SK-N-SH (cell line): ENCODE measurements around the gene GALNT18.

Source experiments
- CHD2 ChIP-seq: fragments of 150-350 bp; IDR thresholded peaks from 2 replicates; pipeline ENCODE4 v1.6.1; 2018; ENCODE audit warnings: low read length; ENCODE audit not compliant: partially characterized antibody
- EZH2phosphoT487 ChIP-seq: fragments of 200-600 bp; sonication (generic); IDR thresholded peaks from 2 replicates; pipeline ENCODE4 v1.6.1; 2017; ENCODE audit warnings: low read depth, mixed run types, mild to moderate bottlenecking, antibody characterized with exemption, moderate library complexity, borderline replicate concordance
- GATA2 ChIP-seq: sonication (generic); formaldehyde crosslinking; IDR thresholded peaks from 2 replicates; pipeline ENCODE4 v1.5.0; 2020; ENCODE audit warnings: mild to moderate bottlenecking, missing genetic modification reagents
- POLR2AphosphoS5 ChIP-seq: IDR thresholded peaks from 2 replicates; pipeline ENCODE4 v1.6.1; 2012; ENCODE audit warnings: low read depth, low read length
- TCF12 ChIP-seq: IDR thresholded peaks from 2 replicates; pipeline ENCODE4 v1.4.0; 2012
- TF ChIP-seq, protein P1 (sequence below): fragments of 200-600 bp; sonication (generic); IDR thresholded peaks from 2 replicates; pipeline ENCODE4 v1.6.1; 2017; ENCODE audit warnings: antibody characterized with exemption, mild to moderate bottlenecking, moderate library complexity

- TF ChIP-seq, protein P1, sequence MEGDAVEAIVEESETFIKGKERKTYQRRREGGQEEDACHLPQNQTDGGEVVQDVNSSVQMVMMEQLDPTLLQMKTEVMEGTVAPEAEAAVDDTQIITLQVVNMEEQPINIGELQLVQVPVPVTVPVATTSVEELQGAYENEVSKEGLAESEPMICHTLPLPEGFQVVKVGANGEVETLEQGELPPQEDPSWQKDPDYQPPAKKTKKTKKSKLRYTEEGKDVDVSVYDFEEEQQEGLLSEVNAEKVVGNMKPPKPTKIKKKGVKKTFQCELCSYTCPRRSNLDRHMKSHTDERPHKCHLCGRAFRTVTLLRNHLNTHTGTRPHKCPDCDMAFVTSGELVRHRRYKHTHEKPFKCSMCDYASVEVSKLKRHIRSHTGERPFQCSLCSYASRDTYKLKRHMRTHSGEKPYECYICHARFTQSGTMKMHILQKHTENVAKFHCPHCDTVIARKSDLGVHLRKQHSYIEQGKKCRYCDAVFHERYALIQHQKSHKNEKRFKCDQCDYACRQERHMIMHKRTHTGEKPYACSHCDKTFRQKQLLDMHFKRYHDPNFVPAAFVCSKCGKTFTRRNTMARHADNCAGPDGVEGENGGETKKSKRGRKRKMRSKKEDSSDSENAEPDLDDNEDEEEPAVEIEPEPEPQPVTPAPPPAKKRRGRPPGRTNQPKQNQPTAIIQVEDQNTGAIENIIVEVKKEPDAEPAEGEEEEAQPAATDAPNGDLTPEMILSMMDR, result no peak
- TF ChIP-seq CHD2 (no peak), TCF12 (no peak), GATA2 (CRISPR knock-in tag) (no peak), POLR2AphosphoS5 (no peak), EZH2phosphoT487 (no peak)
These were observed 145.3 kb downstream of the GALNT18 start for GRCh38 chr11:11476499-11476898.
